DMS53 treated with DMSO at 0.1 percent for 48 hours (cell line): ENCODE data around the gene LENG8.
"Not testable (repeated sequence)": the region's sequence is repeated elsewhere in the genome, so short reads cannot be mapped to it uniquely, and the experiment has no call there.

Source experiments
- DNase-seq: peaks from one replicate; lab custom pipeline; 2025; ENCODE audit not compliant: unreplicated experiment; lab: John Stamatoyannopoulos, UW

Gene LENG8

DNA sequence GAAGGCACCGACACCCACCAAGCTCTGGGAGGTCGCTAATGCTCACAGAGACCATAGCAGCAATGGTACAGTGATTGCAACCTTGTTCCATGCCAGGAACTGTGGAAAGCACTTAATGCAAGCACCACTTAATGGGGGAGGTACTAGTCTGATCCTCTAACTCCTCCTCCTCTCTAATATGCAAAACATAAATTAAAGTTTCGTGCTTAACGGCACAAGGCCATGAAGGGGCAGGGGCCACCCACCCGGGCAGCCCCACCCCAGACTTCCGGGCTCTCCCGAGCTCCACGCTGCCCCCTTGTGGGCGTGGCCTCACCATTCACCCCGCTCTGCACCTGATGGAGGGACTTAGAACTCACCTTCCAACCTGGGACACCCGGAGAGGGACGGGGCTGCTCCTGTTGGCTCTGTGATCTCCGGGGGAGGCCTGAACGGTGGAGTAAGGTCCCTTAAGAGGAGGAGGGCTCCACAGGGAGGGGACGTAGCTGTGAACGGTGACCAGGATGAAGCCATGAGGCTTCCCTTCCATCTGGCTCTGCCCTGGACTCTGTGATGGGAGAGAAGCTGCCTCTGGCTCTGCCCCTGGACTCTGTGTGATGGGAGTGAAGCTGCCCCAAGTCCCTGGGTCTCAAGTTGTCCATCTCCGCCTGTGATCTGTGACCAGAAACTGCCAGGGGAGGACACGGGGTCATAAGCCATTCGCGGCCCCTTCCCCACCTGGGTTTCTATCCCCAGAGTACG lies 60.4 kb downstream of the LENG8 start:
- DNase-seq: not testable (repeated sequence)
